K562 (cell line): Measurements from ENCODE around the gene KIAA1210. TPM values are rescaled to one million over a fixed set of nuclear protein-coding genes. Genes with fewer than 3 reads are reported as not detected.

Experiments used
- ATAC-seq: fragments of 200-7000 bp; cut with Tn5 transposase; 3 replicates; pipeline ENCODE4 v1.9.1; 2020; ENCODE audit warnings: moderate library complexity
- BruUV-seq: library from RNA; stranded (reverse); fragments of 400-500 nt; replicated peaks from 2 replicates; lab custom pipeline; 2021; lab: Mats Ljungman, UMichigan
- CTCF ChIA-PET: fragments of 300-600 bp; formaldehyde crosslinking; extraction: SDS; loops from one replicate; lab custom pipeline; 2021; ENCODE audit warnings: low intra/inter-chr PET ratio; lab: Yijun Ruan, JAX
- POLR2A ChIA-PET: fragments of 300-600, 350-650 bp; sonication (Branson Sonifier 250); formaldehyde crosslinking; extraction: SDS; loops from one replicate; lab custom pipeline; 2021; ENCODE audit warnings: antibody characterized with exemption, inconsistent platforms; lab: Yijun Ruan, JAX
- DNase-seq, 4 experiments: peaks; one replicate each; pipeline versions ENCODE4 v3.0.0 to v3.0.0-alpha.2; 2011 to 2018; ENCODE audit warnings: low spot score in 3 of 4, mixed read lengths in 3 of 4; ENCODE audit errors: extremely low read depth in 1 of 4
- FAIRE-seq: peaks from 2 replicates; lab custom pipeline; 2011; peaks lifted over from hg19 to GRCh38; lab: Jason Lieb, UNC
- H2AFZ ChIP-seq: 2 replicates; pipeline ENCODE4 v1.6.0; 2011; ENCODE audit warnings: low read depth, low read length, control low read depth, inconsistent platforms
- H3K27ac ChIP-seq: fragments of 200-600 bp; 3 replicates; pipeline ENCODE4 v1.8.0; 2011; ENCODE audit warnings: low read depth, mild to moderate bottlenecking, control low read depth, inconsistent platforms, low read length, moderate library complexity, mixed read lengths; ENCODE audit errors: extremely low read depth
- H3K27me3 ChIP-seq, 2 experiments: fragments of 300-600 bp in 1 of 2; 2 replicates in 1 of 2; 3 replicates in 1 of 2; pipeline versions ENCODE4 v1.6.0 to v1.8.0; 2011; ENCODE audit warnings: inconsistent platforms in 2 of 2, low read length in 2 of 2, mild to moderate bottlenecking in 1 of 2, mixed read lengths in 1 of 2, moderate library complexity in 1 of 2; ENCODE audit not compliant: control insufficient read depth in 2 of 2, insufficient read depth in 2 of 2
- H3K36me3 ChIP-seq: fragments of 300-600 bp; 3 replicates; pipeline ENCODE4 v1.8.0; 2011; ENCODE audit warnings: mild to moderate bottlenecking, low read length, inconsistent platforms; ENCODE audit not compliant: control insufficient read depth, insufficient read depth
- H3K4me1 ChIP-seq, 2 experiments: fragments of 200-600 bp in 1 of 2; replicated peaks in 1 of 2; 2 replicates in 1 of 2; 3 replicates in 1 of 2; pipeline versions ENCODE4 v1.5.1 to v1.8.0; 2011; ENCODE audit warnings: inconsistent platforms in 2 of 2, low read length in 2 of 2, mild to moderate bottlenecking in 1 of 2, mixed read lengths in 1 of 2, moderate library complexity in 1 of 2; ENCODE audit not compliant: control insufficient read depth in 2 of 2, insufficient read depth in 2 of 2
- H3K4me2 ChIP-seq: 2 replicates; pipeline ENCODE4 v1.6.1; 2011; ENCODE audit warnings: low read length, control low read depth, inconsistent platforms, mixed read lengths; ENCODE audit not compliant: insufficient read depth
- H3K4me3 ChIP-seq: fragments of 200-600 bp; sonication (generic), shearing (Covaris generic); 2 replicates; pipeline ENCODE4 v1.5.1; 2016; ENCODE audit warnings: control low read depth, inconsistent platforms
- H3K79me2 ChIP-seq: fragments of 200-600 bp; 3 replicates; pipeline ENCODE4 v1.8.0; 2011; ENCODE audit warnings: low read length, inconsistent platforms; ENCODE audit not compliant: control insufficient read depth, insufficient read depth
- H3K9ac ChIP-seq, 2 experiments: 2 replicates each; pipeline versions ENCODE4 v1.6.0 to v1.6.1; 2011; ENCODE audit warnings: low read depth in 2 of 2, low read length in 2 of 2, control low read depth in 1 of 2, inconsistent platforms in 1 of 2, mild to moderate bottlenecking in 1 of 2, mixed read lengths in 1 of 2; ENCODE audit not compliant: insufficient read depth in 1 of 2
- H3K9me1 ChIP-seq: one replicate; pipeline ENCODE4 v1.6.0; 2011; ENCODE audit warnings: inconsistent platforms, mild to moderate bottlenecking, low read length, moderate library complexity; ENCODE audit not compliant: control insufficient read depth, insufficient read depth
- H3K9me3 ChIP-seq: replicated peaks from 2 replicates; pipeline ENCODE4 v1.5.1; 2011; ENCODE audit warnings: low read depth, low read length, inconsistent platforms; ENCODE audit not compliant: control insufficient read depth, insufficient read depth
- H4K20me1 ChIP-seq: replicated peaks from 2 replicates; pipeline ENCODE4 v1.6.1; 2011; ENCODE audit warnings: low read length, inconsistent platforms, mixed read lengths; ENCODE audit not compliant: control insufficient read depth, insufficient read depth
- BCL6 ChIP-seq: fragments of 250-450 bp; sonication (Bioruptor Pico); IDR thresholded peaks from 2 replicates; pipeline ENCODE4 v1.4.0; 2020
- CBFA2T2 ChIP-seq: fragments of 450-650 bp; conservative IDR thresholded peaks from 2 replicates; pipeline ENCODE4 v1.6.1; 2017; ENCODE audit warnings: mild to moderate bottlenecking
- CHCHD3 ChIP-seq: fragments of 250-450 bp; sonication (Bioruptor Pico); IDR thresholded peaks from 2 replicates; pipeline ENCODE4 v2.1.2; 2022; ENCODE audit warnings: mild to moderate bottlenecking
- CREM ChIP-seq: IDR thresholded peaks from 2 replicates; pipeline ENCODE4 v1.6.1; 2014; ENCODE audit warnings: antibody characterized with exemption, low read depth
- GTF2E2 ChIP-seq: fragments of 200-800 bp; sonication (Bioruptor generic); IDR thresholded peaks from 2 replicates; pipeline ENCODE4 v1.6.1; 2016; ENCODE audit warnings: missing genetic modification characterization, missing compliant biosample characterization
- KAT2B ChIP-seq: IDR thresholded peaks from one replicate; pipeline ENCODE4 v1.6.1; 2012; ENCODE audit warnings: low read depth, mild to moderate bottlenecking, control low read depth, inconsistent platforms, low read length, moderate library complexity
- MTA2 ChIP-seq: fragments of 450-650 bp; IDR thresholded peaks from 2 replicates; pipeline ENCODE4 v1.6.1; 2016; ENCODE audit warnings: low read depth
- NFXL1 ChIP-seq: fragments of 450-650 bp; formaldehyde crosslinking; IDR thresholded peaks from 2 replicates; pipeline ENCODE4 v1.4.0; 2021; ENCODE audit warnings: mild to moderate bottlenecking
- NR0B1 ChIP-seq: fragments of 450-650 bp; IDR thresholded peaks from one replicate; pipeline ENCODE4 v1.6.1; 2018; ENCODE audit warnings: mild to moderate bottlenecking, moderate library complexity; ENCODE audit not compliant: partially characterized antibody
- PCBP2 ChIP-seq: fragments of 200-400 bp; formaldehyde crosslinking; IDR thresholded peaks from 2 replicates; pipeline ENCODE4 v1.6.1; 2018; ENCODE audit warnings: low read length, low read depth, mild to moderate bottlenecking, moderate library complexity; ENCODE audit not compliant: poor library complexity, severe bottlenecking
- PHF20 ChIP-seq: fragments of 450-650 bp; IDR thresholded peaks from 2 replicates; pipeline ENCODE4 v1.6.1; 2018; ENCODE audit not compliant: partially characterized antibody
- POLR2AphosphoS2 ChIP-seq: IDR thresholded peaks from 2 replicates; pipeline ENCODE4 v1.6.1; 2012; ENCODE audit warnings: low read length, improper control_type of control experiment
- RUNX1 ChIP-seq: sonication (generic); IDR thresholded peaks from 2 replicates; pipeline ENCODE4 v1.6.1; 2016; ENCODE audit warnings: antibody characterized with exemption, low read depth
- ZNF197 ChIP-seq: fragments of 200-800 bp; sonication (Bioruptor generic); IDR thresholded peaks from 2 replicates; pipeline ENCODE4 v1.6.1; 2016; ENCODE audit warnings: low read depth, missing genetic modification characterization, missing compliant biosample characterization
- WGBS: fragments of 100-300 bp; shearing (Covaris generic); methylation state at CpG from one replicate; pipeline ENCODE4 v1.1.6; 2016; ENCODE audit warnings: low coverage, mixed read lengths; ENCODE audit not compliant: insufficient coverage; ENCODE audit errors: missing lambda C conversion rate; 5-methylcytosine and 5-hydroxymethylcytosine counted together
- in situ Hi-C: fragments of 300-500 bp; cut with MboI; formaldehyde crosslinking; loops from 4 replicates; pipeline ENCODE4 v1.15.0; 2018; ENCODE audit warnings: inconsistent platforms, mixed read lengths
- intact Hi-C: fragments of 100-400 bp; cut with micrococcal nuclease; formaldehyde crosslinking; loops from 2 replicates; pipeline ENCODE4 v1.14.2; 2022
- polyA plus RNA-seq, 8 experiments: library from polyadenylated mRNA; depleted of rRNA in 4 of 8; stranded (reverse) in 5 of 8; unstranded in 3 of 8; fragments of >200 nt; fragmentation: Nextera tagmentation in 2 of 8; fragmentation: Illumina TruSeq in 1 of 8; extraction: Ambion mirVana in 2 of 8; extraction: Trizol in 1 of 8; gene quantifications; 2 replicates each; pipeline versions ENCODE4 v1.2.1 to v1.2.3, GENCODE V29; 2011 to 2014; ENCODE audit warnings: inconsistent platforms in 1 of 8, missing spikeins in 1 of 8
- total RNA-seq, 7 experiments: library from RNA; depleted of rRNA in 6 of 7; stranded (reverse); fragments of >200 nt in 6 of 7; fragmentation: Illumina TruSeq in 2 of 7; extraction: Trizol in 2 of 7; gene quantifications; 2 replicates each; pipeline versions ENCODE4 v1.2.1 to v1.2.3, GENCODE V29; 2011 to 2021; ENCODE audit warnings: low replicate concordance in 1 of 7

KIAA1210 gene
- total and polyA plus RNA-seq, 9 of the 15 experiments (the other 6 are each of a cell fraction or from before 2014, with no cell fraction given): not detected

GRCh38 chrX:119071381-119071780 lies 56.2 kb downstream of the KIAA1210 start:
- in situ Hi-C loops: loop anchor here (5.0 kb wide), 1 partner anchor 234 kb away; no protein-coding TSS in a partner anchor
- no peak for DNase-seq
- TF ChIP-seq CREM: no peak
- no peak for TF ChIP-seq BCL6 (CRISPR knock-in tag)
- TF ChIP-seq MTA2: no peak
- TF ChIP-seq NR0B1: no peak
- TF ChIP-seq CHCHD3 (CRISPR knock-in tag): no peak
- no peak for TF ChIP-seq GTF2E2 (tag)
- TF ChIP-seq RUNX1: no peak
- no peak for TF ChIP-seq KAT2B
- no peak for TF ChIP-seq NFXL1 (CRISPR knock-in tag)
- no peak for TF ChIP-seq PHF20
- TF ChIP-seq ZNF197 (CRISPR knock-in tag): no peak
- TF ChIP-seq CBFA2T2: no peak
- TF ChIP-seq PCBP2: no peak
- no peak for TF ChIP-seq POLR2AphosphoS2
- TF ChIP-seq, all 486 proteins: peak for 0
- intact Hi-C loops: no loop called here
- peaks cover 4 to 21% of the 10 kb centered on the region in 2 experiments; a peak in 3 of 5 replicates for H3K27me3 ChIP-seq
- H3K9me1 ChIP-seq: no peaks in the 10 kb centered on the region
- no peaks in the 10 kb centered on the region for H4K20me1 ChIP-seq
- POLR2A ChIA-PET: interaction anchor here (0.7 kb wide), 1 partner anchor 51 kb away, joined by 3 read pairs; no protein-coding TSS in a partner anchor
- H2AFZ ChIP-seq: no peak overlapping the region
- no peak for ATAC-seq
- H3K79me2 ChIP-seq: no peaks in the 10 kb centered on the region
- 4% methylated on average over 2 of the region's 2 CpGs for WGBS
- CTCF ChIA-PET: no interaction called here
- no peak overlapping the region for H3K27ac ChIP-seq
- peaks cover 0 to 8% of the 10 kb centered on the region in 2 experiments; a peak in 2 of 5 replicates for H3K4me1 ChIP-seq
- no peak overlapping the region for H3K9ac ChIP-seq
- H3K36me3 ChIP-seq: no peaks in the 10 kb centered on the region
- BruUV-seq: no TSS peak
- no peak overlapping the region for H3K4me2 ChIP-seq
- no peak overlapping the region for H3K4me3 ChIP-seq
- FAIRE-seq: no peak
- no peaks in the 10 kb centered on the region; the same call in 1 of the 2 replicates for H3K9me3 ChIP-seq
